Tibial nerve (tissue), 4 donors: Measurements from ENCODE around the gene DAPP1. TPM values are rescaled to one million over a fixed set of nuclear protein-coding genes. Genes with fewer than 3 reads are reported as not detected.

ENCODE experiments used
- DNase-seq, 2 donors: peaks; one replicate each; pipeline ENCODE4 v3.0.0-alpha.2; 2019; ENCODE audit warnings: low spot score in 2 of 2
- H3K27ac ChIP-seq, 4 donors: fragments of 200-600 bp; sonication (generic) in 3 of 4; one replicate each; pipeline ENCODE4 v1.5.1; 2017 to 2019; ENCODE audit warnings: mild to moderate bottlenecking in 1 of 4
- H3K27me3 ChIP-seq, 2 donors: fragments of 200-600 bp; sonication (generic) in 1 of 2; one replicate each; pipeline versions ENCODE4 v1.5.1 to v1.6.0; 2017 to 2019
- H3K36me3 ChIP-seq, 3 donors: fragments of 200-600 bp; sonication (generic); one replicate each; pipeline ENCODE4 v1.5.1; 2018 to 2019
- H3K4me1 ChIP-seq, 4 donors: fragments of 200-600 bp; sonication (generic) in 3 of 4; one replicate each; pipeline ENCODE4 v1.5.1; 2017 to 2019
- H3K4me3 ChIP-seq, 4 donors: fragments of 200-600 bp; sonication (generic) in 3 of 4; one replicate each; pipeline ENCODE4 v1.5.1; 2017 to 2019; ENCODE audit warnings: mild to moderate bottlenecking in 1 of 4, moderate library complexity in 1 of 4
- H3K9me3 ChIP-seq, 4 donors: fragments of 200-600 bp; sonication (generic) in 3 of 4; one replicate each; pipeline ENCODE4 v1.5.1; 2017 to 2019
- CTCF ChIP-seq, 5 experiments: fragments of 200-600 bp in 3 of 5; fragments of 450-650 bp in 2 of 5; sonication (generic) in 3 of 5; IDR thresholded peaks; one replicate each; pipeline ENCODE4 v1.5.1; 2016 to 2019; ENCODE audit warnings: antibody characterized with exemption in 5 of 5, mild to moderate bottlenecking in 3 of 5, moderate library complexity in 2 of 5
- EP300 ChIP-seq, 2 donors: sonication (generic); formaldehyde crosslinking; IDR thresholded peaks; one replicate each; pipeline ENCODE4 v1.6.1; 2017; ENCODE audit warnings: antibody characterized with exemption in 2 of 2, mild to moderate bottlenecking in 1 of 2
- POLR2A ChIP-seq, 2 donors: fragments of 450-650 bp; IDR thresholded peaks; one replicate each; pipeline ENCODE4 v1.6.1; 2017; ENCODE audit warnings: antibody characterized with exemption in 2 of 2, mild to moderate bottlenecking in 2 of 2, moderate library complexity in 2 of 2
- WGBS, 2 donors: methylation state at CpG; one replicate each; pipeline ENCODE4 v1.1.5; 2018; 5-methylcytosine and 5-hydroxymethylcytosine counted together
- total RNA-seq, 4 donors: library from RNA; depleted of rRNA; stranded (reverse); fragments of >200 nt; gene quantifications; one replicate each; pipeline ENCODE4 v1.1.0, GENCODE V29; 2016

DAPP1 gene
- total RNA-seq, 4 donors from 2014 or later: 0.42 to 4.2 (median 1.2) TPM

DNA sequence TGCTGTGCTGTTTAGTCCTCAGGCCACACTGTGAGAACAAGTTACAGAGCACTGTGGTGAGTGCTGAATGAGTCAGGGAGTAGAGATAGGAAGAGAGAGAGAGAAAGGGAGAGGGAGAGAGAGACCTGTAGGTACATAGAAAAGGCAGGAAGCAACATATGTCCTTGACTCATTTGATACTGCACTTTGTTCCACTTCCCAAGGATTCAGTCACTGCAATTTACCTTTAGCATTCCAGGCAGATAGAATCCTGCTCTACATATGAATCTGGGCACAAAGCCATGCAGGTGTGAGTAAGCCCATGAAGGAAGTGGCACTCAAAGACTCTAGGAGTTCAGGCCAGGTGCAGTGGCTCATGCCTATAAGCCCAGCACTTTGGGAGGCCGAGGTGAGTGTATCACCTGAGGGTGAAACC is 1.0 kb upstream of the DAPP1 start:
- WGBS, 2 donors: 75 to 81% methylated on average over 1 of the region's 1 CpG

GRCh38 chr4:99817309-99817890 is 773 bp downstream of the DAPP1 start:
- Histone ChIP-seq H3K4me3 (peak overlapping the region in 2 of 4 donors; percentile 35), H3K4me1 (no peaks in the 10 kb centered on the region), H3K9me3 (no peaks in the 10 kb centered on the region), H3K27me3 (no peaks in the 10 kb centered on the region), H3K27ac (peak overlapping the region in 1 of 4 donors; percentile 50), H3K36me3 (no peaks in the 10 kb centered on the region)
- WGBS, 2 donors: 74 to 76% methylated on average over 4 of the region's 4 CpGs
- DNase-seq: no peak
- no peak for TF ChIP-seq POLR2A (IDR thresholded peaks at IDR 0.05)

More for the DNA sequence above, 1.0 kb upstream of the DAPP1 start:
- TF ChIP-seq CTCF (IDR thresholded peaks at IDR 0.05): no peak
- TF ChIP-seq EP300 (IDR thresholded peaks at IDR 0.05): no peak
- TF ChIP-seq POLR2A (IDR thresholded peaks at IDR 0.05): no peak
- no peaks in the 10 kb centered on the region for H3K27me3 ChIP-seq
- no peaks in the 10 kb centered on the region for H3K4me1 ChIP-seq
- H3K36me3 ChIP-seq: no peaks in the 10 kb centered on the region
- no peak for DNase-seq
- H3K4me3 ChIP-seq: no peak overlapping the region
- H3K27ac ChIP-seq: no peak overlapping the region
- H3K9me3 ChIP-seq: no peaks in the 10 kb centered on the region

- no peaks in the 10 kb centered on the region for H3K9me3 ChIP-seq
- no peak for TF ChIP-seq POLR2A (IDR thresholded peaks at IDR 0.05)
- TF ChIP-seq CTCF (IDR thresholded peaks at IDR 0.05): no peak
- TF ChIP-seq EP300 (IDR thresholded peaks at IDR 0.05): no peak
- H3K4me1 ChIP-seq: no peaks in the 10 kb centered on the region
- H3K27ac ChIP-seq: no peak overlapping the region
- H3K4me3 ChIP-seq: no peak overlapping the region
- DNase-seq: no peak
- 88 to 95% methylated on average over 1 of the region's 1 CpG for WGBS, 2 donors
- no peaks in the 10 kb centered on the region for H3K36me3 ChIP-seq
- no peaks in the 10 kb centered on the region for H3K27me3 ChIP-seq
Observed at GRCh38 chr4:99818661-99819060, 2.0 kb downstream of the DAPP1 start.

DNA sequence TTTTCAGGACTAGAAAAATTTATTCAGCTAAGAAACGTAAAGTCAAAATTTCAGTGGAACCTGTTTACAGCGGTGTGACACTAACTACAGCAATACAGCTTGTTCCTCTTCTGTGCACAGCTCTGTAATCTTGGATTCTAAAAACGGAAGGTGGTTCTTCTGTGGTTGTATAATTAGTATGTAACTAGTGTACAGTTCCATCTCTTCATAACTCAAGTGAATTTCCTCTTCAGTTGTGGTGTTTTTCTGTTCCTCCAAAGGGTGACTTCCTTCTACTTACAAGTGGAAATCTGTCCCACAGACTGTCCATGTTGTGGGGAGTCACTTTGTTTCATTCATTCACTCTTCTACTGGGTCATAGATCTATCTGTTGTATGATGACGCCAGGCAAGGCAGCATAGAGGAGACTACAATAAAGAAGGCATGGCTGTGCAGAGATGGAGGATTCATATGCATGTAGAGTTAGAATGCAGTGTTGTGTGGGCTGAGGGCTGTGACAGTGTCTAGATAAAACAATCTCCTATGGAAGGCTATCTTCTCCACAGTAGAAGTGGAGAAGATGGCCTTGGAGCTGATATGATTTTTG is 5.4 kb downstream of the DAPP1 start:
- H3K36me3 ChIP-seq: no peaks in the 10 kb centered on the region
- DNase-seq: no peak
- no peaks in the 10 kb centered on the region for H3K27me3 ChIP-seq
- TF ChIP-seq CTCF (IDR thresholded peaks at IDR 0.05) (no peak), EP300 (IDR thresholded peaks at IDR 0.05) (no peak), POLR2A (IDR thresholded peaks at IDR 0.05) (no peak)
- H3K4me1 ChIP-seq: no peaks in the 10 kb centered on the region
- no peak overlapping the region for H3K4me3 ChIP-seq
- H3K9me3 ChIP-seq: no peaks in the 10 kb centered on the region
- no peak overlapping the region for H3K27ac ChIP-seq
- 81 to 86% methylated on average over 4 of the region's 4 CpGs for WGBS, 2 donors

DNA sequence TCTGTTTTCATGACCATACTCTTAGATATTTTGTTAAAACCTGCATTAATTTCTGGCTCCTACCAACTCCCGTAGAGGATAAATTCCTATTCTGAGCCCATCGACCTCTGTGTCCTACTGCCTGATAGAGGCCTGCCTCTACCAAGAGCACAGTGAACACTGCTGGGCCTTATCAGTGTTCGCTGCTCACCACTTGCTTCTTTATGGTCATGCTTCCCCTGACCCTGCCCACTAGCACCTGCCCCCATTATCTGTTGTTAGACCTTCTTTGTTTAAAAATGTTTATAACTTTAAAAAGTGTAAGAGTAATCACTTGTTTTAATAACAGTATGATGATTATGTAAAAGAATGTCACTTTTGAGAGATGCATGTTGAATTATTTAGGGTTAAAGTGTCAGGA is 6.1 kb downstream of the DAPP1 start:
- H3K9me3 ChIP-seq: no peaks in the 10 kb centered on the region
- WGBS, 2 donors: 89% methylated on average over 3 of the region's 3 CpGs

More for the DNA sequence above, 6.1 kb downstream of the DAPP1 start:
- Histone ChIP-seq H3K27ac (no peak overlapping the region), H3K36me3 (no peaks in the 10 kb centered on the region), H3K27me3 (no peaks in the 10 kb centered on the region), H3K4me1 (no peaks in the 10 kb centered on the region), H3K4me3 (no peak overlapping the region)
- TF ChIP-seq POLR2A (IDR thresholded peaks at IDR 0.05) (no peak), CTCF (IDR thresholded peaks at IDR 0.05) (no peak), EP300 (IDR thresholded peaks at IDR 0.05) (no peak)
- no peak for DNase-seq
